Stomach (tissue), 4 donors: ENCODE results near the gene MPC1.

ENCODE experiments used
- EP300 ChIP-seq: sonication (generic); formaldehyde crosslinking; IDR thresholded peaks from one replicate; pipeline ENCODE4 v1.6.1; 2017; ENCODE audit warnings: antibody characterized with exemption
- POLR2A ChIP-seq, 4 donors: fragments of 450-650 bp; IDR thresholded peaks; one replicate each; pipeline ENCODE4 v1.6.1; 2016; ENCODE audit warnings: antibody characterized with exemption in 4 of 4, control low read depth in 2 of 4, mild to moderate bottlenecking in 1 of 4, moderate library complexity in 1 of 4
- POLR2AphosphoS5 ChIP-seq, 3 donors: sonication (generic); formaldehyde crosslinking; IDR thresholded peaks; one replicate each; pipeline ENCODE4 v1.6.1; 2016; ENCODE audit warnings: antibody characterized with exemption in 3 of 3
- TF ChIP-seq, protein P1 (sequence below), 7 experiments: fragments of 450-650 bp in 4 of 7; fragments of 200-600 bp in 3 of 7; sonication (generic) in 3 of 7; IDR thresholded peaks; one replicate each; pipeline ENCODE4 v1.5.1; 2016 to 2019; ENCODE audit warnings: antibody characterized with exemption in 7 of 7, control low read depth in 2 of 7, mild to moderate bottlenecking in 1 of 7

GRCh38 chr6:166410426-166410935, 27.7 kb upstream of the MPC1 start:
- TF ChIP-seq, protein P1, sequence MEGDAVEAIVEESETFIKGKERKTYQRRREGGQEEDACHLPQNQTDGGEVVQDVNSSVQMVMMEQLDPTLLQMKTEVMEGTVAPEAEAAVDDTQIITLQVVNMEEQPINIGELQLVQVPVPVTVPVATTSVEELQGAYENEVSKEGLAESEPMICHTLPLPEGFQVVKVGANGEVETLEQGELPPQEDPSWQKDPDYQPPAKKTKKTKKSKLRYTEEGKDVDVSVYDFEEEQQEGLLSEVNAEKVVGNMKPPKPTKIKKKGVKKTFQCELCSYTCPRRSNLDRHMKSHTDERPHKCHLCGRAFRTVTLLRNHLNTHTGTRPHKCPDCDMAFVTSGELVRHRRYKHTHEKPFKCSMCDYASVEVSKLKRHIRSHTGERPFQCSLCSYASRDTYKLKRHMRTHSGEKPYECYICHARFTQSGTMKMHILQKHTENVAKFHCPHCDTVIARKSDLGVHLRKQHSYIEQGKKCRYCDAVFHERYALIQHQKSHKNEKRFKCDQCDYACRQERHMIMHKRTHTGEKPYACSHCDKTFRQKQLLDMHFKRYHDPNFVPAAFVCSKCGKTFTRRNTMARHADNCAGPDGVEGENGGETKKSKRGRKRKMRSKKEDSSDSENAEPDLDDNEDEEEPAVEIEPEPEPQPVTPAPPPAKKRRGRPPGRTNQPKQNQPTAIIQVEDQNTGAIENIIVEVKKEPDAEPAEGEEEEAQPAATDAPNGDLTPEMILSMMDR (IDR thresholded peaks at IDR 0.05): no peak
- TF ChIP-seq POLR2A (IDR thresholded peaks at IDR 0.05) (no peak), POLR2AphosphoS5 (IDR thresholded peaks at IDR 0.05) (no peak), EP300 (no peak)
